ENCODE data around the gene WDR46. TPM values are rescaled to one million over a fixed set of nuclear protein-coding genes. Genes with fewer than 3 reads are reported as not detected.
"Not testable (repeated sequence)": the region's sequence is repeated elsewhere in the genome, so short reads cannot be mapped to it uniquely, and the experiment has no call there.

Gene WDR46
- polyA plus RNA-seq, 5 donors: 50.7 to 80.1 (median 56.4) TPM

GRCh38 chr6:33289784-33290315, 811 bp upstream of the WDR46 start:
- DNase-seq: no peak

DNA sequence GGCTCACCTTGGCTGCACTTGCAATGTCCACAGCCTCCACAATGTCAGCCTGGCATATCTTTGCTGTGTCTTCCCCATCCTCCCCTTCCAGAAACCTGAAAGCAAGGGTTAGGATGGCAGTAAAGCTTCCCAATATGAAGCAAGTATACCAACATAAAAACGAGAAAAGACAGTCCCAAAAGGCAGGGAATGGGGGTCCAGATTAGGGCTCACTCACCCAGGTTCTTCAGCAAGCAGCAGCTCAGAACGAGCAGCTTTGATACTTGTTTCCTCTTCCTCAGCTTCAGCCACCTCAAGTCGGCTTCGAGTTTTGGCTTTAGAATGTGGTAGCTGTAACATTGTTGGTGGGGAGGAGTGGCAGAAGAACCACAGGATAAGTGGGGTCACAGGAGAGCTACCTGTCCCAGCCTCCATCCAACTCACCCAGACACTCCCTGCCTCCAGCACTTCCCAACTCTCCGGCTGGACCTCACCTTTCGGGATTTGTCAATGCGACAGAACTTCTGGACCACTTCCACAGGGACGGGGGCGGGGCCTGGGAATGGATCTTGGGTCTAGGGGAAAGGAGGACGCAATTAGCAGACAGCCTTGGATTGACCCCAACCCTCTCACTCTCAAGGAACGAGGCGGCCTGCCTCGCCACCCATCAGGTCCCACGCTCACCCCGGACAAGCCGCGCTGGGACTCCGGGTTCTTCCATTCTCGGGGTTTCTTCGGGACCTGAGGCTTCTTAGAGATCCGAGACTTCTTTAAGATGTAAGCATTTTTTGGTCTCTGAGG, 708 bp downstream of the WDR46 start:
- DNase-seq: no peak

DNA sequence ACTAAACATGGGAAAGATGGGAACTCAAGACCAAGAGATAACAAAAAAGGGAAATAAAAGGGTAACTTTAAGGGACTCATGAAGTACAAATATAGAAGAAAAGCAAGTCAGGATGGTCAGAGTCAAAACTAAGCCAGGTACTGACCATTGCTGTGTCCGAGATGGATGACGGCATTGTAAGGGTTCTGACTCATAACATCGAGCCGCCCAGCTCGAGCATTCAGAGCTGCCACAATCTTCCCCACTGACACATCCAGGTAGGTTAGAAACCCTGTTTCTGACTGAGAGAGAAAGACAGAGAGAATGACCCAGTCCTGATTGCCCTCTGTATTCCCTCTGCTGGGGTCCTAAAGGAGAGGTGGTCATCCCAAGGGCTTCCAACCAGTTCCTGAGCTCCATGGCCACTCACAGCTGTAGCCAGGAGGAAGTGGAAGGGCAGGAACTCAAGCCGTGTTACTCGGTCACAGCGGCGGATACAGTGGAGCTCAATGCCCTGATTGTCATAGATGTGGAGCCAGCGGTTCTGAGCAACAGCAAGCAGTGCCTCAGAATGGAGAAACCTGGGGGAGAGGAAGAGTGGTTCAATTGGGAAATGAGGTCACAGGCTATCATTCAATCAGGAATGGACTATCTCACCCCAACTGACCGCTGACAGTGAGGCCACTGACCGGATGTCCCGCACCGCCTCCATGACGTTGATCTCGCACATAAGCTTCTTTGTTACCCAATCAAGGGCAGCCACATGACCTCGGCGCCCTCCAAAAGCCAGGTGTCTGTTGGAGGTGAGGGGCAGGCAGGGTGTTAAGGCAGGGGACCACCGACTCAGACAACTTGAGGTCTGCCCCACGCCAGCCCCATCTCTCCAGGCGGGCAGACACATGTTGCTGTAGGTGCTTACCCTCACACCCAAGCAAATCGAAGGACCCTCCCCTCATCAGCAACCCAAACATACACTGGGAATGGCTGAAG, 1.8 kb downstream of the WDR46 start:
- no peak for DNase-seq

DNA sequence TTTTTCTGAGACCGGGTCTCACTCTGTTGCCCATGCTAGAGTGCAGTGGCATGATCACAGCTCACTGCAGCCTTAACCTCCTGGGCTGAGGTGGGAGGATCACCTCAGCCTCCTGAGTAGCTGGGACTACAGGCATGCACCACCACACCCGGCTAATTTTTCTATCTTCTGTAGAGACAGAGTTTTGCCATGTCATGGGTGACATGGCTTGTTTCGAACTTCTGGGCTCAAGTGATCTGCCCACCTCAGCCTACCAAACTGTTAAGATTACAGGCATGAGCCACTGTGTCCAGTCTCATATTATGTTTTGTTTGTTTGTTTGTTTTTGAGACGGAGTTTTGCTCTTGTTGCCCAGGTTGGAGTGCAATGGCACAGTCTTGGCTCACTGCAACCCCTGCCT, 3.8 kb downstream of the WDR46 start:
- not testable (repeated sequence) for DNase-seq

DNA sequence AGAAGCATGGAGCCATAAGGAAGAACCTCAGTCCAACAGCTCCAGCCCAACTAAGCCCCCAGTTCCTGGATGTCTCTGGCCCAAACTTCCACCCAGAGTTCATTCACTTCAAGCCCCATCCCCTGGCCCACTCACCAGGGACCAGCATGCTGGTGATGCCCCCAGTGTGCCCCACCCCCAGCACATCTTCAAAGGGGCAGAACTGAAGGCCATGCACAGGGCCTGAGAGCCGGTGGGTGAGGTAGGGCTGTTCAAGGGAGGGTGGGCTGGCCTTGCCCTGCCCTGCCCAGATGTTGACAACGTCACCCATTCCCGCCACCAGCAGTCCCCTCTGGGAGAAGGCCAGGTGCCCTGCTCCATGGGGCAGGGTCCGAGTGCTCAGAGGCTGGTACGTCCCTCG, 8.5 kb downstream of the WDR46 start:
- DNase-seq: no peak

DNA sequence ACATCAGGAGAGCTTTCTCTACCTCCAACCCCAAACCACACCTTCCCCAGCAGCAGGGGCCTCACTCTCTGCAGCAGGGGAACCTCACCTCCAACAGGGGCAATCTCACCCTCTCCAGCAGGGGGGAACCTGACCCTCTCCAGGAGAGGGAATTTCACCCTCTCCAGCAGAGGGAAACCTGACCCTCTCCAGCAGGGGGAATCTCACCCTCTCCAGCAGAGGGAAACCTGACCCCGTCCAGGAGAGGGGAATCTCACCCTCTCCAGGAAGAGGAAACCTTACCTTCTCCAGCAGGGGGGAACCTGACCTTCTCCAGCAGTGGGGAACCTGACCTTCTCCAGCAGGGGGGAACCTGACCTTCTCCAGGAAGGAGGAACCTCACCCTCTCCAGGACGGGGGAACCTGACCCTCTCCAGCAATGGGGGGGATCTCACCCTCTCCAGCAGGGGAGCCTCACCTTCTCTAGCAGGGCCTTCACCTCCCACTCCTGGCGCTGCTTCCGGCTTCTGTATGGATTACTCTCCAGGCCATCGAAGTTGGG, 9.0 kb downstream of the WDR46 start:
- DNase-seq: no peak

DNA sequence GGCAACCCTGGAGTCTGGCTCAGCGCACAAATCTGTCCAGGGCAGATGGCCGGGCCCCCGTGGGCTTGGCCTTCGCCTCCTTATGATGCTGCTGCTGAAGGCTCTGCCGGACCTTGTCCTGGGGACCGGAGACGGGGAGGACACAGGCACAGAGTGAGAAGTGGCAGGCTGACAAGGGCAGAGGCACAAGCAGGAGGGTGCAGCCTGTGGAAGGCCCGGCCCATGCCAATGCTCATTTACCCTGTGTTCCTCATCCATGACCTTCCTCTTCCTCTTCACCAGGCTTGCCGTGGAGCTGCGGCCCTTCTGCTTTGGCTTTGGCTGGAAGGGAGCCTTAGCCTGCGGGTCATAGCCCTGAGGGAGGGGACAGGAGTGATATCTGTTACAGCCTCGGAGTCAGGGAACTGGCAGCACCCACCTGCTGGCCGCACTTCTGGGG, 9.8 kb downstream of the WDR46 start:
- no peak for DNase-seq

- no peak for DNase-seq
These were observed 10.2 kb downstream of the WDR46 start for GRCh38 chr6:33278810-33279209.

GRCh38 chr6:33278392-33278741, 10.7 kb downstream of the WDR46 start:
- DNase-seq: no peak

DNA sequence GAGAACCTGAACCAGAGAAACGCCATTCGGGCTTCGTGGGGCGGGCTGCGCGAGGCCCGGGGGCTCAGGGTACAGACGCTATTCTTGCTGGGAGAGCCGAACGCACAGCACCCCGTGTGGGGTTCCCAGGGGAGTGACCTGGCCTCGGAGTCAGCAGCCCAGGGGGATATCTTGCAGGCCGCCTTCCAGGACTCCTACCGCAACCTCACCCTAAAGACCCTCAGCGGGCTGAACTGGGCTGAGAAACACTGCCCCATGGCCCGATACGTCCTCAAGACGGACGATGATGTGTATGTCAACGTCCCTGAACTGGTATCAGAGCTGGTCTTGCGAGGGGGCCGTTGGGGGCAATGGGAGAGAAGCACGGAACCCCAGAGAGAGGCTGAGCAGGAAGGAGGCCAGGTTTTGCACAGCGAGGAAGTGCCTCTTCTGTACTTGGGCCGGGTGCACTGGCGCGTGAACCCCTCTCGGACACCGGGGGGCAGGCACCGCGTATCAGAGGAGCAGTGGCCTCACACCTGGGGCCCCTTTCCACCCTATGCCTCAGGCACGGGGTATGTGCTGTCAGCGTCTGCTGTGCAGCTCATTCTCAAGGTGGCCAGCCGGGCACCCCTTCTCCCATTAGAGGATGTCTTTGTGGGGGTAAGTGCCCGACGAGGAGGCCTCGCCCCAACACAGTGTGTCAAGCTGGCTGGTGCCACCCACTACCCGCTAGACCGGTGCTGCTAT, 11.2 kb downstream of the WDR46 start:
- no peak for DNase-seq

DNA sequence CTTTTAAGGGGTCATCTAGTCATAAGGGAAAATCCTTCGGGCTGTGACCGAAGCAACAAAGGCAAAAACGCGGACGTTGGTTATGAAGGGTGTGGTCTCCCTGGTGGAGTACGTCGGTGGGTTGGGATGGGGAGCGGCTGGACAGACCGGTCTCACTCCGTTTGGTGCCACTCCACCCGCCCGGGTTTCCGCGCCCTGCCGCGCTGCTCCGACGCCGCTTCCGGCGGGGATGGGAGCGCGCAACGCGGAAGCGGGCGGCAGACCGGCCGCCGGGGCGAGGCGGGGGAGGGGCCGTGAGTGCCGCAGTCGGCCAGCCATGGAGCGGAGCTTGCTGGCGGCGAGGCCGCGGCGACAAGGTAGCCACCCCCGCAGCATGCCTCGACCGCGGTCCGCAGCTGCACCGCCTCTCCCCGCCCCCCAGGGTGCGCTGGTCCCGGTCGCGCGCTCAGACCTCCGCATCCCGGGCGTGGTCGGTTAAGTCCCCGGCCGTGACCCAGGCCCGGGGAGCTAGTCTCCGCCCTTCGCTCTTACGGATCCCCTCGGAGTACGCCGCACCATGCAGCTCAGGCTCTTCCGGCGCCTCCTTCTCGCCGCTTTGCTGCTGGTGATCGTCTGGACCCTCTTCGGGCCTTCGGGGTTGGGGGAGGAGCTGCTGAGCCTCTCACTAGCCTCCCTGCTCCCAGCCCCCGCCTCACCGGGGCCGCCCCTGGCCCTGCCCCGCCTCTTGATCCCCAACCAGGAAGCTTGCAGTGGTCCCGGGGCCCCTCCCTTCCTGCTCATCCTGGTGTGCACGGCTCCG, 12.0 kb downstream of the WDR46 start, which contains the start of gene B3GALT4:
Gene B3GALT4, plus strand, starts transcription at position 260 of the 799 bp plus-strand sequence. Its CDS starts 297 bp downstream, at position 557.
- DNase-seq: peak; percentile 44 to 67

DNA sequence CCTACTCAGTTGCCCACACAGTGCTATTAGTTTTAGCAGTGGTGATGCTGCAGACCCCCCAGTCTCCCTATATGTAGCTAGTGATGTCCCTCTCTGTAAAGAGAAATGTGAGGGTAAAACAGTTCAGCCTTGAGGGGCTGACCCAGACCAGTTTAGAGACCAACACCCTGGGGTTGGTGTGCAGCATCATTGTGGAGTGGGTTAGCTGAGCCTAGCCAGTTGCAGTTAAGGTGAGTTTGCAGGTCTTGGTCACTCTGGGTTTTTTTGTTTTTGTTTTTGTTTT, 12.5 kb downstream of the WDR46 start:
- DNase-seq: no peak

GRCh38 chr6:33275795-33276580, 13.1 kb downstream of the WDR46 start:
- not testable (repeated sequence) for DNase-seq

- no peak for DNase-seq
These were observed 14.8 kb downstream of the WDR46 start for GRCh38 chr6:33273924-33274902.

GRCh38 chr6:33273129-33273923, 15.7 kb downstream of the WDR46 start:
- no peak for DNase-seq

GRCh38 chr6:33272275-33273128, 16.5 kb downstream of the WDR46 start:
- DNase-seq: no peak
